GM12873 (cell line): ENCODE results near the gene RCC2.

Source experiments
- CTCF ChIP-seq: IDR thresholded peaks from 2 replicates; pipeline ENCODE4 v1.5.1; 2012; ENCODE audit warnings: low read depth, mild to moderate bottlenecking, moderate library complexity, low read length, control low read depth; ENCODE audit not compliant: insufficient read depth; ENCODE audit errors: missing control alignments

RCC2 gene

GRCh38 chr1:17439250-17440073, at the start of gene RCC2:
Gene RCC2 (minus strand): TSS chr1:17439677. CDS start chr1:17438514, 1,163 bp downstream.
- peak; percentile 31 for TF ChIP-seq CTCF

GRCh38 chr1:17486242-17486641, 46.8 kb upstream of the RCC2 start:
- TF ChIP-seq CTCF: no peak

- TF ChIP-seq CTCF: peak; percentile 51
These were observed 45.8 kb upstream of the RCC2 start for GRCh38 chr1:17485281-17485680.

- TF ChIP-seq CTCF: no peak
These were observed 41.4 kb upstream of the RCC2 start for GRCh38 chr1:17480846-17481245.

- no peak for TF ChIP-seq CTCF
These were observed 36.3 kb upstream of the RCC2 start for GRCh38 chr1:17475752-17476151.

- no peak for TF ChIP-seq CTCF
These were observed 33.3 kb upstream of the RCC2 start for GRCh38 chr1:17472814-17473213.

- no peak for TF ChIP-seq CTCF
These were observed 31.9 kb upstream of the RCC2 start for GRCh38 chr1:17471393-17471792.
